Measurements from ENCODE around the gene QPCTL.

The QPCTL gene

DNA sequence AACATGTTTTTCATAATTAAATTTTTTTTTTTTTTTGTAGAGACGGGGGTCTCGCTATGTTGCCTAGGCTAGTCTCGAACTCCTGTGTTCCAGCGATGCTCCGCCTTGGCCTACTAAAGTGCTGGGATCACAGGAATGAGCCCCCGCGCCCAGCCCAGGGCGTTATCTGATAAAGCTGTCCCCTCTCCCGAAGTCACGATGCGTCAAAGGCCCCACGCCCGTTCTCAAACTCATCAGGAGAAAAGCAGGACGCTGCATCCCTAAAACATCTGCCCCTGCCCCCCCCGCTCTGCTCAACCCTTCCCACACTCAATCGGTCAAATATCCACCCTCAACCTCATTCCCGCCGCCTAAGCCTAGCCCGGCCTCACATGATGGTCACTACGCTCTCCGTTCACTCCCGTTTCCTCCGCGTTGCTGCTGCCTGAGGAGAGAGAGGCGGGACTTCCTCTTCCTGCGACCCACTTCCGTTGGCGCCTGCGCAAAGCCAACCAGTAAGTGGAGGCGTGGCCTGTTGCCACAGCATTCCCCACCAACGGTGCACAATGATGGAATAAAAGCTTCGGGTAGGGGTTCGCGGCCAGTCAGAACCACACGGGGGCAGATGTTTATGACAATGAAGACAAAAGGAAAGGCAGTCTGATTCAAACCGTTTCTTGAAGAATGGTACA, 815 bp upstream of the QPCTL start, which contains the start of gene SNRPD2:
Gene SNRPD2, minus strand, starts transcription at position 438 of the 671 bp plus-strand sequence. Its CDS starts 65 bp downstream, at position 373.
- H4K20me1 ChIP-seq (ENCODE audit: insufficient read depth, low read length) = no peaks in the 10 kb centered on the region
- peak within 1 kb of the TSS; percentile 74 for H3K27ac ChIP-seq (ENCODE audit: low read depth, low read length, poor library complexity, severe bottlenecking)
- H3K9me3 ChIP-seq (ENCODE audit: low read length) = no peaks in the 10 kb centered on the region
- H3K4me3 ChIP-seq (ENCODE audit: low read depth, low read length, poor library complexity, severe bottlenecking) = peak within 1 kb of the TSS; percentile 83
- H3K4me2 ChIP-seq (ENCODE audit: low read length) = peak within 1 kb of the TSS; percentile 83
- H3K4me1 ChIP-seq (ENCODE audit: insufficient read depth, low read length, severe bottlenecking) = peaks cover 15% of the 10 kb centered on the region
- H3K9ac ChIP-seq (ENCODE audit: low read length) = peak within 1 kb of the TSS; percentile 92
- no peaks in the 10 kb centered on the region for H3F3A ChIP-seq (ENCODE audit: insufficient read depth, low read length)
- H3K36me3 ChIP-seq (ENCODE audit: insufficient read depth, low read length) = peaks cover 50% of the 10 kb centered on the region
- no peaks in the 10 kb centered on the region for H3K9me2 ChIP-seq (ENCODE audit: low read depth, low read length)
- H3K79me2 ChIP-seq (ENCODE audit: insufficient read depth, low read length) = peaks cover 11% of the 10 kb centered on the region
- H3K27me3 ChIP-seq (ENCODE audit: insufficient read depth, low read length) = no peaks in the 10 kb centered on the region
- H2AFZ ChIP-seq (ENCODE audit: low read length) = no peak within 1 kb of the TSS
- no peak for TF ChIP-seq EZH2 (IDR thresholded peaks at IDR 0.05; ENCODE audit: borderline replicate concordance, low read length)
- TF ChIP-seq, protein P1, sequence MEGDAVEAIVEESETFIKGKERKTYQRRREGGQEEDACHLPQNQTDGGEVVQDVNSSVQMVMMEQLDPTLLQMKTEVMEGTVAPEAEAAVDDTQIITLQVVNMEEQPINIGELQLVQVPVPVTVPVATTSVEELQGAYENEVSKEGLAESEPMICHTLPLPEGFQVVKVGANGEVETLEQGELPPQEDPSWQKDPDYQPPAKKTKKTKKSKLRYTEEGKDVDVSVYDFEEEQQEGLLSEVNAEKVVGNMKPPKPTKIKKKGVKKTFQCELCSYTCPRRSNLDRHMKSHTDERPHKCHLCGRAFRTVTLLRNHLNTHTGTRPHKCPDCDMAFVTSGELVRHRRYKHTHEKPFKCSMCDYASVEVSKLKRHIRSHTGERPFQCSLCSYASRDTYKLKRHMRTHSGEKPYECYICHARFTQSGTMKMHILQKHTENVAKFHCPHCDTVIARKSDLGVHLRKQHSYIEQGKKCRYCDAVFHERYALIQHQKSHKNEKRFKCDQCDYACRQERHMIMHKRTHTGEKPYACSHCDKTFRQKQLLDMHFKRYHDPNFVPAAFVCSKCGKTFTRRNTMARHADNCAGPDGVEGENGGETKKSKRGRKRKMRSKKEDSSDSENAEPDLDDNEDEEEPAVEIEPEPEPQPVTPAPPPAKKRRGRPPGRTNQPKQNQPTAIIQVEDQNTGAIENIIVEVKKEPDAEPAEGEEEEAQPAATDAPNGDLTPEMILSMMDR (IDR thresholded peaks at IDR 0.05; ENCODE audit: low read length) = no peak

GRCh38 chr19:45693106-45693788, 781 bp downstream of the QPCTL start:
- Histone ChIP-seq H3K4me3 (ENCODE audit: low read depth, low read length, poor library complexity, severe bottlenecking) (peak overlapping the region; percentile 83), H3K9ac (ENCODE audit: low read length) (peak overlapping the region; percentile 92), H3K4me2 (ENCODE audit: low read length) (peak overlapping the region; percentile 83), H3K9me2 (ENCODE audit: low read depth, low read length) (no peaks in the 10 kb centered on the region), H2AFZ (ENCODE audit: low read length) (no peak overlapping the region), H3K9me3 (ENCODE audit: low read length) (no peaks in the 10 kb centered on the region), H3K27ac (ENCODE audit: low read depth, low read length, poor library complexity, severe bottlenecking) (peak overlapping the region; percentile 74), H3K4me1 (ENCODE audit: insufficient read depth, low read length, severe bottlenecking) (peaks cover 15% of the 10 kb centered on the region), H3K79me2 (ENCODE audit: insufficient read depth, low read length) (peaks cover 11% of the 10 kb centered on the region), H3F3A (ENCODE audit: insufficient read depth, low read length) (no peaks in the 10 kb centered on the region), H3K27me3 (ENCODE audit: insufficient read depth, low read length) (no peaks in the 10 kb centered on the region), H3K36me3 (ENCODE audit: insufficient read depth, low read length) (peaks cover 39% of the 10 kb centered on the region), H4K20me1 (ENCODE audit: insufficient read depth, low read length) (no peaks in the 10 kb centered on the region)
- TF ChIP-seq, protein P1 (IDR thresholded peaks at IDR 0.05; ENCODE audit: low read length) = peak; percentile 97
- no peak for TF ChIP-seq EZH2 (IDR thresholded peaks at IDR 0.05; ENCODE audit: borderline replicate concordance, low read length)

DNA sequence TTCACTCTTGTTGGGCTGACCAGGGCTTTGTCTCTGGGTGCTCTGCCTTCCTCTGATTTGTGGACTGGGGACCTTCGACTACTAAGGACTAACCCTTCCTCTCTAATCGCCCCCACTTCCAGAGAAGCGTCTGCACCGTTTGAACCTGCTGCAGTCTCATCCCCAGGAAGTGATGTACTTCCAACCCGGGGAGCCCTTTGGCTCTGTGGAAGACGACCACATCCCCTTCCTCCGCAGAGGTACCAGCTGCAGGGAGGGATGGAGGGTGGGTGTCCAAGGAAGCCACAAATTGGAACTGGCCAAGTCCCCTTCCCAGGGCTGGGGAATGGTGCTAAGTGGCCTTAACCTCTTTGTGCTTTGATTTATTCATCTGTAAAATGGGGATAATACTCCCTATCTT, 9.2 kb downstream of the QPCTL start:
- no peak overlapping the region for H2AFZ ChIP-seq (ENCODE audit: low read length)
- no peaks in the 10 kb centered on the region for H3K27me3 ChIP-seq (ENCODE audit: insufficient read depth, low read length)
- peaks cover 10% of the 10 kb centered on the region for H3K4me1 ChIP-seq (ENCODE audit: insufficient read depth, low read length, severe bottlenecking)
- no peaks in the 10 kb centered on the region for H3K79me2 ChIP-seq (ENCODE audit: insufficient read depth, low read length)
- peaks cover 2% of the 10 kb centered on the region; the same call in 1 of the 2 replicates for H3F3A ChIP-seq (ENCODE audit: insufficient read depth, low read length)
- TF ChIP-seq, protein P1 (IDR thresholded peaks at IDR 0.05; ENCODE audit: low read length) = no peak
- TF ChIP-seq EZH2 (IDR thresholded peaks at IDR 0.05; ENCODE audit: borderline replicate concordance, low read length) = no peak
- no peak overlapping the region for H3K9ac ChIP-seq (ENCODE audit: low read length)
- H3K9me3 ChIP-seq (ENCODE audit: low read length) = no peaks in the 10 kb centered on the region
- no peak overlapping the region for H3K4me2 ChIP-seq (ENCODE audit: low read length)
- H3K36me3 ChIP-seq (ENCODE audit: insufficient read depth, low read length) = peaks cover 38% of the 10 kb centered on the region
- H4K20me1 ChIP-seq (ENCODE audit: insufficient read depth, low read length) = no peaks in the 10 kb centered on the region
- H3K9me2 ChIP-seq (ENCODE audit: low read depth, low read length) = no peaks in the 10 kb centered on the region
- H3K27ac ChIP-seq (ENCODE audit: low read depth, low read length, poor library complexity, severe bottlenecking) = no peak overlapping the region
- H3K4me3 ChIP-seq (ENCODE audit: low read depth, low read length, poor library complexity, severe bottlenecking) = no peak overlapping the region
